Measurements from ENCODE around the gene FUNDC1.

FUNDC1 gene

GRCh38 chrX:44474410-44474809 lies 68.2 kb downstream of the FUNDC1 start:
- DNase-seq, result no peak

Measured in DMS53 (cell line).